Kidney capillary endothelial cell (primary cell): ENCODE results near the gene CCL25.

Source experiments
- DNase-seq: peaks from one replicate; pipeline ENCODE4 v3.0.0-alpha.2; 2018; ENCODE audit warnings: low spot score

The CCL25 gene

DNA sequence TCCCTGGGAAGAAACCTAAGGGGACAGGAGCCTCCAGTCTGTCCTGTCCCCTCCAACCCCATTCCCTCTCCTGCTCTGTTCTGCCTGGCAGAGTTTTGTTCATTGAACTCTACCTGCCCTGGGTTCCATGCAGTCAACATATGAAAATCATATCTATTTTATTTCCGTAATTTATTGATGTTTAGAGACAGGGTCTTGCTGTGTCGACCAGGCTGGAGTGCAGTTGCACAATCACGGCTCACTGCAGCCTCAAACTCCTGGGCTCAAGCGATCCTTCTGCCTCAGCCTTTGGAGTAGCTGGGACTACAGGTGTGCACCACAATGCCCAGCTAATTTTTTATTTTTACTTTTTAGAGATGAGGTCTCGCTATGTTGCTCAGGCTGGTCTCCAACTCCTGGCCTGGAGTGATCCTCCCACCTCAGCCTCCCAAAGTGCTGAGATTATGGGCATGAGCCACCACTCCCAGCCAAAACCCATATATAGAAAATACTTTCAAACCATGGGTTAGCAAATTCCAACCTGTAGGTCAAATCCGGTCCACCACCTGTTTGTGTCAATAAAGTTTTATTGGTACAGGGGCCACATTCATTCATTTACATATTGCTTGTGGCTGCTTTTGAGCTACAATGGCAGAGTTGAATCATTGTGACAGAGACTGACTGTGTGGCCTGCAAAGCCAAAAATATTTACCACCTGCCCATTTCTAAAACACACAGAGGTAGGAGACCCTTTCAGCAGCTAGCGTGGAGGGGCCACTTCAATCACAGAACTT lies 57.5 kb downstream of the CCL25 start:
- DNase-seq: no peak

DNA sequence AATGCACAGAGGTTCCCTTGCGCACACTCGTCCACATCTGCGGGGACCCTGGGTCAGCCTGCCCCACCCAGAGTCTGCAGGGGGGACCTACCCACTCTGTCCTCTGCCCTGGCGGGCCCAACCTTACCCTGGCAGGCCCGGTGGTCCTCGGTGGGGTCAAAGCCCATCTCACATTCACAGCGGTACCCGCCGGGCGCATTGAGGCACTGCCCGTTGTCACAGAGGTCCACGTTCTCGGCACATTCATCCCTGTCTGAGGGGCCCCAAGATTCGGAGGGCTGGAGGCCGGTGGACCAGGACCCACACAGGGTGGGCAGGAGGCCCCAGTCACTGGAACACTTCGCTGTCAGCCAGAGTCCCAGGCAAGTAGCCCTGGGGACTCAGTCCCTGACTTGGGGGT lies 58.4 kb downstream of the CCL25 start:
- no peak for DNase-seq

DNA sequence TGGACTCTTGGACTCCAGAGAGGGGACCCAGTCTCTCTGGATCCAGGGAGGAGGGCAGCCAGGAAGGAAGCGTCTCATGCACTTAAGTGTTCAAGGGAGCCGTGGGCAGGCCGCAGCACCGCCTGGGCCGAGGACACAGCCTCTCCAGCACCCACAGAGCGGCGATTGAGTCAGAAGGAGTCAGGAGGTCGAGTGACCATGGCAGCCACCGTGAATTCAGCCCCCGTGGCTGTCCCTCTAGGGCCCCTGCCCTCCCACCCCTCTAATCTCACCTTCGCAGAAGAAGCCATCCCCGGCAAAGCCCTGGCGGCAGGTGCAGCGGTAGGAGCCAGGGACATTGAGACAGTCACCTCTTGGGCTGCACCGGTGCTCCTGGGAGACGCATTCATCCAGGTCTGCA lies 58.8 kb downstream of the CCL25 start:
- no peak for DNase-seq
